Measurements from ENCODE around the gene GRAMD1A. TPM values are rescaled to one million over a fixed set of nuclear protein-coding genes. Genes with fewer than 3 reads are reported as not detected.

GRAMD1A gene
- total RNA-seq, 1 donor from 2014 or later = 67.4 TPM

GRCh38 chr19:35063940-35064818 lies 64.1 kb downstream of the GRAMD1A start:
- peaks cover 27% of the 10 kb centered on the region for H3K27me3 Mint-ChIP-seq (ENCODE audit: low read depth, unreplicated experiment)
- H3K4me3 Mint-ChIP-seq (ENCODE audit: unreplicated experiment) = no peak overlapping the region
- H3K9me3 Mint-ChIP-seq (ENCODE audit: unreplicated experiment) = peaks cover 8% of the 10 kb centered on the region
- TF ChIP-seq EZH2 (IDR thresholded peaks at IDR 0.05; ENCODE audit: insufficient read depth, low read length) (no peak), CTCF (IDR thresholded peaks at IDR 0.05; ENCODE audit: insufficient read depth, low read depth, low read length) (no peak)
- Histone ChIP-seq H3K27me3 (ENCODE audit: insufficient read depth, low read length) (no peaks in the 10 kb centered on the region), H4K20me1 (ENCODE audit: insufficient read depth, low read length) (no peaks in the 10 kb centered on the region), H3K9me3 (ENCODE audit: insufficient read depth, low read depth, low read length) (no peaks in the 10 kb centered on the region), H3K4me2 (ENCODE audit: low read length) (no peak overlapping the region), H3K79me2 (ENCODE audit: insufficient read depth, low read length) (no peaks in the 10 kb centered on the region), H3K27ac (ENCODE audit: low read depth, low read length) (no peak overlapping the region), H3K4me1 (ENCODE audit: insufficient read depth, low read length) (no peaks in the 10 kb centered on the region), H3K36me3 (ENCODE audit: insufficient read depth, low read length) (no peaks in the 10 kb centered on the region), H2AFZ (ENCODE audit: low read depth, low read length) (no peak overlapping the region), H3K9ac (ENCODE audit: low read length) (no peak overlapping the region), H3K4me3 (ENCODE audit: insufficient read depth, low read depth, low read length) (no peak overlapping the region)
- H3K27ac Mint-ChIP-seq (ENCODE audit: unreplicated experiment) = no peak overlapping the region
- H3K4me1 Mint-ChIP-seq (ENCODE audit: low read depth, unreplicated experiment) = peaks cover 5% of the 10 kb centered on the region
- FAIRE-seq (no peak), DNase-seq (ENCODE audit: low read depth) (peak; percentile 67)
- H3K36me3 Mint-ChIP-seq (ENCODE audit: low read depth, unreplicated experiment) = peaks cover 4% of the 10 kb centered on the region

GRCh38 chr19:35065574-35065973 lies 65.5 kb downstream of the GRAMD1A start:
- Histone ChIP-seq H4K20me1 (ENCODE audit: insufficient read depth, low read length) (no peaks in the 10 kb centered on the region), H3K4me2 (ENCODE audit: low read length) (no peak overlapping the region), H2AFZ (ENCODE audit: low read depth, low read length) (no peak overlapping the region), H3K27ac (ENCODE audit: low read depth, low read length) (no peak overlapping the region), H3K9ac (ENCODE audit: low read length) (no peak overlapping the region), H3K4me3 (ENCODE audit: insufficient read depth, low read depth, low read length) (no peak overlapping the region), H3K9me3 (ENCODE audit: insufficient read depth, low read depth, low read length) (peaks cover 2% of the 10 kb centered on the region), H3K36me3 (ENCODE audit: insufficient read depth, low read length) (no peaks in the 10 kb centered on the region), H3K79me2 (ENCODE audit: insufficient read depth, low read length) (no peaks in the 10 kb centered on the region), H3K27me3 (ENCODE audit: insufficient read depth, low read length) (no peaks in the 10 kb centered on the region), H3K4me1 (ENCODE audit: insufficient read depth, low read length) (no peaks in the 10 kb centered on the region)
- H3K4me3 Mint-ChIP-seq (ENCODE audit: unreplicated experiment) = no peak overlapping the region
- peaks cover 26% of the 10 kb centered on the region for H3K27me3 Mint-ChIP-seq (ENCODE audit: low read depth, unreplicated experiment)
- H3K36me3 Mint-ChIP-seq (ENCODE audit: low read depth, unreplicated experiment) = peaks cover 4% of the 10 kb centered on the region
- no peak for FAIRE-seq
- H3K9me3 Mint-ChIP-seq (ENCODE audit: unreplicated experiment) = peaks cover 8% of the 10 kb centered on the region
- peaks cover 5% of the 10 kb centered on the region for H3K4me1 Mint-ChIP-seq (ENCODE audit: low read depth, unreplicated experiment)
- TF ChIP-seq EZH2 (IDR thresholded peaks at IDR 0.05; ENCODE audit: insufficient read depth, low read length) = no peak
- no peak for TF ChIP-seq CTCF (IDR thresholded peaks at IDR 0.05; ENCODE audit: insufficient read depth, low read depth, low read length)
- H3K27ac Mint-ChIP-seq (ENCODE audit: unreplicated experiment) = no peak overlapping the region
- DNase-seq (ENCODE audit: low read depth) = no peak

GRCh38 chr19:35066121-35066520 lies 66.0 kb downstream of the GRAMD1A start:
- no peak overlapping the region for H3K4me3 ChIP-seq (ENCODE audit: insufficient read depth, low read depth, low read length)
- H3K36me3 ChIP-seq (ENCODE audit: insufficient read depth, low read length) = no peaks in the 10 kb centered on the region
- no peaks in the 10 kb centered on the region for H4K20me1 ChIP-seq (ENCODE audit: insufficient read depth, low read length)
- peaks cover 22% of the 10 kb centered on the region for H3K27me3 Mint-ChIP-seq (ENCODE audit: low read depth, unreplicated experiment)
- DNase-seq (ENCODE audit: low read depth) (no peak), FAIRE-seq (no peak)
- no peak overlapping the region for H3K4me2 ChIP-seq (ENCODE audit: low read length)
- H2AFZ ChIP-seq (ENCODE audit: low read depth, low read length) = no peak overlapping the region
- H3K27ac ChIP-seq (ENCODE audit: low read depth, low read length) = no peak overlapping the region
- H3K4me1 ChIP-seq (ENCODE audit: insufficient read depth, low read length) = no peaks in the 10 kb centered on the region
- peaks cover 4% of the 10 kb centered on the region for H3K36me3 Mint-ChIP-seq (ENCODE audit: low read depth, unreplicated experiment)
- H3K9me3 ChIP-seq (ENCODE audit: insufficient read depth, low read depth, low read length) = peaks cover 4% of the 10 kb centered on the region
- no peak overlapping the region for H3K4me3 Mint-ChIP-seq (ENCODE audit: unreplicated experiment)
- no peaks in the 10 kb centered on the region for H3K79me2 ChIP-seq (ENCODE audit: insufficient read depth, low read length)
- no peak overlapping the region for H3K27ac Mint-ChIP-seq (ENCODE audit: unreplicated experiment)
- H3K9me3 Mint-ChIP-seq (ENCODE audit: unreplicated experiment) = peaks cover 7% of the 10 kb centered on the region
- H3K27me3 ChIP-seq (ENCODE audit: insufficient read depth, low read length) = no peaks in the 10 kb centered on the region
- no peak for TF ChIP-seq CTCF (IDR thresholded peaks at IDR 0.05; ENCODE audit: insufficient read depth, low read depth, low read length)
- TF ChIP-seq EZH2 (IDR thresholded peaks at IDR 0.05; ENCODE audit: insufficient read depth, low read length) = no peak
- H3K9ac ChIP-seq (ENCODE audit: low read length) = no peak overlapping the region
- peaks cover 5% of the 10 kb centered on the region for H3K4me1 Mint-ChIP-seq (ENCODE audit: low read depth, unreplicated experiment)

Measured in astrocyte (in vitro differentiated cells and primary cell).